ENCODE results near the gene PRM2. TPM values are rescaled to one million over a fixed set of nuclear protein-coding genes. Genes with fewer than 3 reads are reported as not detected.

The PRM2 gene
- total and polyA plus RNA-seq, 2 donors (not counting 3 experiments of a cell fraction or from before 2014, with no cell fraction given), result not detected

- POLR2A ChIA-PET, result no interaction called here
- no peak overlapping the region for H3K4me3 ChIP-seq (replicated peaks in 1 of 3; ENCODE audit: insufficient read depth in 1 of 3, low read depth in 1 of 3, low read length in 3 of 3)
- H4K20me1 ChIP-seq (replicated peaks; ENCODE audit: control insufficient read depth, extremely low read depth, insufficient read depth, low read length), result no peaks in the 10 kb centered on the region
- no peaks in the 10 kb centered on the region for H3K36me3 ChIP-seq (ENCODE audit: control insufficient read depth in 2 of 2, extremely low read depth in 1 of 2, insufficient read depth in 2 of 2, low read length in 2 of 2)
- DNase-seq (ENCODE audit: low read depth, low spot score), result no peak
- H3K27me3 ChIP-seq (ENCODE audit: control insufficient read depth in 2 of 2, insufficient read depth in 2 of 2, low read length in 2 of 2), result no peaks in the 10 kb centered on the region
- no peaks in the 10 kb centered on the region for H3K9me3 ChIP-seq (replicated peaks; ENCODE audit: control insufficient read depth, insufficient read depth, low read length)
- no peak for TF ChIP-seq POLR2AphosphoS5 (IDR thresholded peaks at IDR 0.05; ENCODE audit: insufficient read depth, low read depth, low read length)
- no peaks in the 10 kb centered on the region for H3K4me1 ChIP-seq (ENCODE audit: control insufficient read depth, extremely low read depth, insufficient read depth, low read length)
- CTCF ChIA-PET, result interaction anchor here (1.1 to 5.2 kb wide), 2 partner anchors 15 to 300 kb away, joined by 3 to 20 read pairs; partner anchors contain the start of gene SOCS1
- H2AFZ ChIP-seq (ENCODE audit: low read depth, low read length), result no peak overlapping the region
- no peak overlapping the region for H3K9ac ChIP-seq (replicated peaks; ENCODE audit: extremely low read depth, insufficient read depth, low read length)
- no peak for FAIRE-seq
- no peak overlapping the region for H3K27ac ChIP-seq (ENCODE audit: insufficient read depth, low read depth, low read length)
- H3K9me1 ChIP-seq (replicated peaks; ENCODE audit: control insufficient read depth, extremely low read depth, insufficient read depth, low read length), result no peaks in the 10 kb centered on the region
- dilution Hi-C loops (cut with MboI; ENCODE audit: extremely low pct_ligation_motif_present, low sequenced_read_pairs) (no loop called here), intact Hi-C loops (cut with micrococcal nuclease) (no loop called here)
- H3K79me2 ChIP-seq (ENCODE audit: control insufficient read depth, insufficient read depth, low read length), result no peaks in the 10 kb centered on the region
- H3K4me2 ChIP-seq (ENCODE audit: insufficient read depth, low read length), result no peak overlapping the region
- BruUV-seq (replicated peaks), result no TSS peak
Observed at GRCh38 chr16:11270602-11271162, 5.6 kb downstream of the PRM2 start.

GRCh38 chr16:11268921-11269375, 7.3 kb downstream of the PRM2 start, which contains the start of gene TNP2:
Gene TNP2, minus strand, starts transcription at chr16:11269325. Its CDS starts 63 bp downstream, at chr16:11269262.
- H3K9me3 ChIP-seq (replicated peaks; ENCODE audit: control insufficient read depth, insufficient read depth, low read length), result no peaks in the 10 kb centered on the region
- dilution Hi-C loops (cut with MboI; ENCODE audit: extremely low pct_ligation_motif_present, low sequenced_read_pairs), result no loop called here
- CTCF ChIA-PET, result interaction anchor here (0.8 to 5.2 kb wide), 4 partner anchors 10 to 298 kb away, joined by 3 to 20 read pairs (median 3); partner anchors contain the start of gene SOCS1
- H3K9me1 ChIP-seq (replicated peaks; ENCODE audit: control insufficient read depth, extremely low read depth, insufficient read depth, low read length), result no peaks in the 10 kb centered on the region
- H3K36me3 ChIP-seq (ENCODE audit: control insufficient read depth in 2 of 2, extremely low read depth in 1 of 2, insufficient read depth in 2 of 2, low read length in 2 of 2), result no peaks in the 10 kb centered on the region
- intact Hi-C loops (cut with micrococcal nuclease), result no loop called here
- no peak within 1 kb of the TSS for H3K4me3 ChIP-seq (replicated peaks in 1 of 3; ENCODE audit: insufficient read depth in 1 of 3, low read depth in 1 of 3, low read length in 3 of 3)
- no peak within 1 kb of the TSS for H2AFZ ChIP-seq (ENCODE audit: low read depth, low read length)
- H4K20me1 ChIP-seq (replicated peaks; ENCODE audit: control insufficient read depth, extremely low read depth, insufficient read depth, low read length), result no peaks in the 10 kb centered on the region
- TF ChIP-seq FOS (IDR thresholded peaks at IDR 0.05; ENCODE audit: borderline replicate concordance, insufficient read depth, low read length) (no peak), POLR2AphosphoS5 (IDR thresholded peaks at IDR 0.05; ENCODE audit: insufficient read depth, low read depth, low read length) (no peak), EZH2 (IDR thresholded peaks at IDR 0.05; ENCODE audit: borderline replicate concordance, low read depth, low read length, severe bottlenecking) (no peak), JUN (IDR thresholded peaks at IDR 0.05; ENCODE audit: borderline replicate concordance, insufficient read depth, insufficient read length, low read depth) (no peak), MYC (IDR thresholded peaks at IDR 0.05; ENCODE audit: low read depth, low read length) (no peak), CTCF (IDR thresholded peaks at IDR 0.05; ENCODE audit: extremely low read depth in 1 of 2, insufficient read depth in 1 of 2, low read depth in 1 of 2, low read length in 2 of 2) (no peak), MAX (IDR thresholded peaks at IDR 0.05; ENCODE audit: insufficient read depth, insufficient read length) (no peak), GATA2 (IDR thresholded peaks at IDR 0.05; ENCODE audit: insufficient read depth, insufficient read length, low read depth, low read length) (no peak), POLR2A (IDR thresholded peaks at IDR 0.05; ENCODE audit: low read depth, low read length) (no peak)
- POLR2A ChIA-PET, result no interaction called here
- FAIRE-seq (no peak), DNase-seq (ENCODE audit: low read depth, low spot score) (no peak)
- no peaks in the 10 kb centered on the region for H3K4me1 ChIP-seq (ENCODE audit: control insufficient read depth, extremely low read depth, insufficient read depth, low read length)
- H3K27me3 ChIP-seq (ENCODE audit: control insufficient read depth in 2 of 2, insufficient read depth in 2 of 2, low read length in 2 of 2), result no peaks in the 10 kb centered on the region
- H3K9ac ChIP-seq (replicated peaks; ENCODE audit: extremely low read depth, insufficient read depth, low read length), result no peak within 1 kb of the TSS
- no peak within 1 kb of the TSS for H3K4me2 ChIP-seq (ENCODE audit: insufficient read depth, low read length)
- H3K27ac ChIP-seq (ENCODE audit: insufficient read depth, low read depth, low read length), result no peak within 1 kb of the TSS
- H3K79me2 ChIP-seq (ENCODE audit: control insufficient read depth, insufficient read depth, low read length), result no peaks in the 10 kb centered on the region
- BruUV-seq (replicated peaks), result no TSS peak

Data from endothelial cell of umbilical vein (primary cell).